SK-N-MC (cell line): ENCODE data around the gene WIZ.

Experiments used
- DNase-seq: peaks from one replicate; pipeline ENCODE4 v3.0.0-alpha.2; 2011; ENCODE audit warnings: low read depth, low spot score
- H3K27ac ChIP-seq: fragments of 200-600 bp; sonication (generic); 2 replicates; pipeline ENCODE4 v1.5.1; 2016; ENCODE audit warnings: mixed run types
- H3K36me3 ChIP-seq: fragments of 200-600 bp; sonication (generic); 2 replicates; pipeline ENCODE4 v1.6.1; 2017; ENCODE audit warnings: antibody characterized with exemption, low read length, mixed read lengths; ENCODE audit not compliant: insufficient read depth
- H3K4me3 ChIP-seq: fragments of 200-600 bp; sonication (generic); 2 replicates; pipeline ENCODE4 v1.5.1; 2016
- H3K9ac ChIP-seq: fragments of 200-600 bp; sonication (generic); 2 replicates; pipeline ENCODE4 v1.8.0; 2017; ENCODE audit warnings: mixed run types, mixed read lengths; ENCODE audit not compliant: insufficient read length
- H3K9me3 ChIP-seq: fragments of 200-600 bp; sonication (generic); 2 replicates; pipeline ENCODE4 v1.6.1; 2017; ENCODE audit warnings: low read depth, mild to moderate bottlenecking, antibody characterized with exemption, low read length, moderate library complexity, mixed read lengths
- EZH2 ChIP-seq: fragments of 200-600 bp; sonication (generic); IDR thresholded peaks from one replicate; pipeline ENCODE4 v1.6.1; 2017; ENCODE audit warnings: antibody characterized with exemption
- FOXP2 ChIP-seq: optimal IDR thresholded peaks from 2 replicates; pipeline ENCODE3; 2011; ENCODE audit warnings: mild to moderate bottlenecking, moderate library complexity; ENCODE audit not compliant: insufficient read depth; ENCODE audit errors: extremely low read length, control extremely low read depth
- POLR2AphosphoS5 ChIP-seq: IDR thresholded peaks from 2 replicates; pipeline ENCODE4 v1.6.1; 2012; ENCODE audit warnings: mild to moderate bottlenecking, low read depth, low read length, borderline replicate concordance

Gene WIZ

DNA sequence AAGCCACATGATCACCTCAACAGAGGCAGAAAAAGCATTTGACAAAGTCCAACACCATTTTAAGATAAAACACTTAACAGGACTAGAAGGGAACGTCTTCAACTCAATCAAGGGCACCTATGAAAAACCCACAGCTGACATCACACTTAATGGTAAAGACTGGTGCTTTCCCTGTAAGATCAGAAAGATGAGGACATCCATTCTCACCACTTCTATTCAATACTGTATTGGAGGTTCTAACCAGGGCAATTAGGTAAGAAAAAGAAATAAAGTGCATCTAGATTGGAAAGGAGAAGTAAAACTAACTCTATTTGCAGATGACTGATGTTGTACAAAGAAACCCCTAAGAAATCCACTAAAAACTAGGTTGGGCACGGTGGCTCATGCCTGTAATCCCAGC is 58.9 kb downstream of the WIZ start:
- Histone ChIP-seq H3K27ac (no peak overlapping the region), H3K9ac (no peak overlapping the region), H3K9me3 (no peaks in the 10 kb centered on the region), H3K4me3 (no peak overlapping the region), H3K36me3 (peaks cover 52% of the 10 kb centered on the region)
- no peak for DNase-seq
- TF ChIP-seq POLR2AphosphoS5 (no peak), FOXP2 (no peak), EZH2 (no peak)

- TF ChIP-seq EZH2 (no peak), FOXP2 (no peak), POLR2AphosphoS5 (no peak)
These were observed 67.9 kb downstream of the WIZ start for GRCh38 chr19:15381864-15382263.

DNA sequence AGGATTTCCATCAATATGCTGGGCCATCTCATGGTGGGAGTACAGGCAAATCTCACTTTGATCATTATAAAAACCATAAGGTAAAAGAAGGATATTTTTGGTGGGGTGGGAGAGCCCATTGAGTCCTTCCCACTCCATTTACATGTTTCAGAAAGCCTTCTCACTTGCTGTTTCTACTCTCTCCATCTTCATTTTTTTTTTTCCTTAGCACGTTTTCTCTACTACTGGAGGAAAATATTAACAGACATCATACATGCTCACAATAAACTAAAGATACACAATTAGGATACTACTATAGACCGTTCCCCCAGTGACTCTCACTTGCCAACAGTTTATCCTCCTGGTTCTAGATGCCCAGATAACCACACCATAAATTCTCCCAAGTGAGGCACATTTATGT is 68.3 kb downstream of the WIZ start:
- H3K9me3 ChIP-seq: no peaks in the 10 kb centered on the region
- H3K9ac ChIP-seq: no peak overlapping the region
- TF ChIP-seq EZH2 (no peak), FOXP2 (no peak), POLR2AphosphoS5 (no peak)
- H3K36me3 ChIP-seq: peaks cover 9% of the 10 kb centered on the region; the same call in 1 of the 2 replicates
- H3K4me3 ChIP-seq: no peak overlapping the region
- peak overlapping the region; percentile 84 for H3K27ac ChIP-seq
- DNase-seq: no peak

More at GRCh38 chr19:15381864-15382263, 67.9 kb downstream of the WIZ start:
- DNase-seq: no peak
- H3K27ac ChIP-seq: peak overlapping the region; percentile 84
- H3K9me3 ChIP-seq: no peaks in the 10 kb centered on the region
- H3K9ac ChIP-seq: no peak overlapping the region
- H3K36me3 ChIP-seq: peaks cover 13% of the 10 kb centered on the region; the same call in 1 of the 2 replicates
- H3K4me3 ChIP-seq: no peak overlapping the region

GRCh38 chr19:15379999-15380647 is 69.6 kb downstream of the WIZ start:
- Histone ChIP-seq H3K4me3 (peak overlapping the region; percentile 90), H3K9ac (peak overlapping the region; percentile 69), H3K27ac (peak overlapping the region; percentile 0; the same call in 1 of the 2 replicates), H3K36me3 (peaks cover 7% of the 10 kb centered on the region; the same call in 1 of the 2 replicates), H3K9me3 (no peaks in the 10 kb centered on the region)
- no peak for DNase-seq
- TF ChIP-seq POLR2AphosphoS5 (no peak; the same call in 1 of the 2 replicates), FOXP2 (no peak), EZH2 (no peak)

DNA sequence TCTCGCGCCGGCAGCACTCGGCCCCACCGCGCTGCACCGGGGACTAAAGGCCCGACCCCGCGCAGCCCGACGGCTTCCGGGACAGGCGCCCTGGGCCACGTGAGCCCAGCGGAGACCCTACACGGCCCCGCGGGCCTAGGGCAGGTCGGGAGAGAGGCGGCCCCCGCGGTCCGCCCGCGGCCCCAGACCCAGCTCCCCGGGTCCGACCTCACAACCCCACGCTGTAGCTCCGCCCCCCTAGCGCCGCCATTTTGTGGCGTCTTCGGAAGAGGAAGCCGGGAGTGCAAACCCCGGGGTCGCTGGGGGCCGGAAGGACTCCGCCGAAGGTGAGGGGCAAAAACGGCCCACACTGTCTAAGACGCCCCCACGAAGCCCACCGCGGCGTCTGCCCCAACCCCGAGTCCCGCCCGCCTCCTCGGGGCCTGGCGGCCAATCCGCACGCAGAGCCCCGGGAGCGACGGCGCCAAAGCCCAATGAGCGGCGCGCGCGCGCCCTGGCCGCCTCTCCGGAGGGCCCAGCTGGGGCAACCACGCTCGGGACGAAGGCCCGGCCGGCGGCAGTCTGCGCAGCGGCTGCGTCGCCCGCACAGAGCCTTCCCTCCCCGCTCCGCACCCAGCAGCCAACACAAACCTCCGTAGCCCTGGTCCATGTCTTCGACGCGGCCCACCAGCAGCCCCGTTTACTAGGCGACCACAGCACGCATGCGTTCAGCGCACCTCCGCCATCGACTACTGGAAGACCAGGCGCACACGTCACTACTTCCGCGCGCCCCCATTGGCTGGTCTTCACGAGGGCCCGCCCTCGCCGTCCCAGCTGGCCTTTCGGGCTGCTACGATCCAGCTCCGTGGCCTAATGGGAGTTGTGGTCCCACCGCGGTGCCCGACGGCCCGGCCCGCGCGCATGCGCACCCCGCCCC is 70.4 kb downstream of the WIZ start, which contains the start of gene AKAP8:
Gene AKAP8, minus strand, starts transcription at position 705 of the 916 bp plus-strand sequence. Its CDS starts 56 bp downstream, at position 649.
- DNase-seq: peak; percentile 90
- Histone ChIP-seq H3K9me3 (no peaks in the 10 kb centered on the region), H3K9ac (peak within 1 kb of the TSS; percentile 90), H3K4me3 (peak within 1 kb of the TSS; percentile 90), H3K36me3 (peaks cover 8% of the 10 kb centered on the region; the same call in 1 of the 2 replicates), H3K27ac (peak within 1 kb of the TSS; percentile 87)
- TF ChIP-seq EZH2 (no peak), POLR2AphosphoS5 (peak; percentile 94)

DNA sequence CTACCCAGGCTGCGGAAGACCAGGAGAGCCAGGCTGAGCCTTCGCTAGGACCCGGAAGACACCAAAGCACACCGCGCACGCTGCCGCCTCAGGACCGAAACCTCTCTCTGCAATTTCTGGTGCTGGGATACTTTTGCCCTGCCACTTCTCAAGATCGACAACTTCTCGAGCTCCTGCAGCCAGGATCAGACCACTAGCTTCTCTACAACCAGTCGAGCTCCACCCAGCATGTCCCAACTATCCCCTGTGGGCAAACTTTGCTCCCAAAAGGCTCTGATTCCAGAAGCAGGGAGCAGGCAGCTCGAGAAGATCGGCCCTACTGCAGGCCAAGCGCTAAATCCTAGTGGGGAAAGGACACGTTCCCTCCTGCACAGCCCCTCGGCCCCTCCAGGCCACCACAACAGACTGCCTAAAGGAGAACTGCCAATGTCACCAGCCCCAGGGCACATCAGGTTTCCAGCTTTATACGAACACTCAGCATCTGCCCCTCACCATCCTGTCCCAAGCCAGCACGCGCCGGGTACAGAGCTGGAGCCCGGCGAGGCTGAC is 71.1 kb downstream of the WIZ start:
- no peaks in the 10 kb centered on the region for H3K9me3 ChIP-seq
- H3K4me3 ChIP-seq: peak overlapping the region; percentile 90
- H3K9ac ChIP-seq: peak overlapping the region; percentile 90
- no peak for DNase-seq
- H3K36me3 ChIP-seq: peaks cover 12% of the 10 kb centered on the region; the same call in 1 of the 2 replicates
- peak overlapping the region; percentile 87 for H3K27ac ChIP-seq
- TF ChIP-seq EZH2 (no peak), POLR2AphosphoS5 (no peak), FOXP2 (no peak)

DNA sequence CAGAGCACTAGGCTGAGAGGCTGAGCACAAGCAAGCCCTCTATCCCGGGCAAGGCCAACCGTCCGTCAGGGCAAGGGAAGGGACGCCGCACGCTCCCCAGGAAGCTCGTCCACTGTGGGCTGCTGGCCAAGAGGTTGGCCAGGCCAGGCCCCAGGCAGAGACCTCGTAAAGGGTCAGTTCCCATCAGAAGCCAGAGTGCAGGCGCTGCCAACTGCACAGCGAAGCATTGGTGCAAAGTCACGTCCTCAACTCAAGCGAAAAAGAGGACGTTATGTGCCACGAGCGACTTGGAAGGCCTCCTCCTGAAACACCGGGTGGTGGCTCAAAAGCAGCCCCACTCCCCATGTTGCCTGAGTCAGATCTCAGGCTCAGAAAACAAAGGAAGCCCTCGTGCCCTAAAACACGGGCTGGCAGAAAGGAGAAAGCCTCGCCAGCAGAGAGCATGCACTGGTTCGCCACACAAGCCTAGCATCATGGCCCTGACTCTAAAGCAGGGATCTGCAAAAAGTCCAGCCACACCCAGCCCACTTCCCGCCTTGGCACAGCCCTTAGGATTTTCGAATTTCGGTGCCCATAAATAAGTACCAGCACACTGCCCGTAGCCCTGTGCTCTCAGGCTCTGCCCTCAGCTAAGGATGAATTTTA is 74.8 kb downstream of the WIZ start:
- TF ChIP-seq POLR2AphosphoS5 (no peak), EZH2 (no peak), FOXP2 (no peak)
- no peak for DNase-seq
- Histone ChIP-seq H3K4me3 (no peak overlapping the region), H3K9me3 (no peaks in the 10 kb centered on the region), H3K36me3 (peaks cover 40% of the 10 kb centered on the region), H3K9ac (no peak overlapping the region), H3K27ac (no peak overlapping the region; the same call in 1 of the 2 replicates)

- Histone ChIP-seq H3K9me3 (no peaks in the 10 kb centered on the region), H3K27ac (no peak overlapping the region), H3K36me3 (peaks cover 48% of the 10 kb centered on the region), H3K4me3 (no peak overlapping the region), H3K9ac (no peak overlapping the region)
- no peak for DNase-seq
- TF ChIP-seq EZH2 (no peak), FOXP2 (no peak), POLR2AphosphoS5 (no peak)
These were observed 75.6 kb downstream of the WIZ start for GRCh38 chr19:15374105-15374651.
